K562 (cell line): Measurements from ENCODE around the gene BHLHE23. TPM values are rescaled to one million over a fixed set of nuclear protein-coding genes. Genes with fewer than 3 reads are reported as not detected.

ENCODE experiments used
- ATAC-seq: fragments of 200-7000 bp; cut with Tn5 transposase; 3 replicates; pipeline ENCODE4 v1.9.1; 2020; ENCODE audit warnings: moderate library complexity
- BruUV-seq: library from RNA; stranded (reverse); fragments of 400-500 nt; replicated peaks from 2 replicates; lab custom pipeline; 2021; lab: Mats Ljungman, UMichigan
- CTCF ChIA-PET: fragments of 300-600 bp; formaldehyde crosslinking; extraction: SDS; loops from one replicate; lab custom pipeline; 2021; ENCODE audit warnings: low intra/inter-chr PET ratio; lab: Yijun Ruan, JAX
- POLR2A ChIA-PET: fragments of 300-600, 350-650 bp; sonication (Branson Sonifier 250); formaldehyde crosslinking; extraction: SDS; loops from one replicate; lab custom pipeline; 2021; ENCODE audit warnings: antibody characterized with exemption, inconsistent platforms; lab: Yijun Ruan, JAX
- DNase-seq, 4 experiments: peaks; one replicate each; pipeline versions ENCODE4 v3.0.0 to v3.0.0-alpha.2; 2011 to 2018; ENCODE audit warnings: low spot score in 3 of 4, mixed read lengths in 3 of 4; ENCODE audit errors: extremely low read depth in 1 of 4
- FAIRE-seq: peaks from 2 replicates; lab custom pipeline; 2011; peaks lifted over from hg19 to GRCh38; lab: Jason Lieb, UNC
- H2AFZ ChIP-seq: 2 replicates; pipeline ENCODE4 v1.6.0; 2011; ENCODE audit warnings: low read depth, low read length, control low read depth, inconsistent platforms
- H3K27ac ChIP-seq: fragments of 200-600 bp; 3 replicates; pipeline ENCODE4 v1.8.0; 2011; ENCODE audit warnings: low read depth, mild to moderate bottlenecking, control low read depth, inconsistent platforms, low read length, moderate library complexity, mixed read lengths; ENCODE audit errors: extremely low read depth
- H3K27me3 ChIP-seq, 2 experiments: fragments of 300-600 bp in 1 of 2; 2 replicates in 1 of 2; 3 replicates in 1 of 2; pipeline versions ENCODE4 v1.6.0 to v1.8.0; 2011; ENCODE audit warnings: inconsistent platforms in 2 of 2, low read length in 2 of 2, mild to moderate bottlenecking in 1 of 2, mixed read lengths in 1 of 2, moderate library complexity in 1 of 2; ENCODE audit not compliant: control insufficient read depth in 2 of 2, insufficient read depth in 2 of 2
- H3K36me3 ChIP-seq: fragments of 300-600 bp; 3 replicates; pipeline ENCODE4 v1.8.0; 2011; ENCODE audit warnings: mild to moderate bottlenecking, low read length, inconsistent platforms; ENCODE audit not compliant: control insufficient read depth, insufficient read depth
- H3K4me1 ChIP-seq, 2 experiments: fragments of 200-600 bp in 1 of 2; replicated peaks in 1 of 2; 2 replicates in 1 of 2; 3 replicates in 1 of 2; pipeline versions ENCODE4 v1.5.1 to v1.8.0; 2011; ENCODE audit warnings: inconsistent platforms in 2 of 2, low read length in 2 of 2, mild to moderate bottlenecking in 1 of 2, mixed read lengths in 1 of 2, moderate library complexity in 1 of 2; ENCODE audit not compliant: control insufficient read depth in 2 of 2, insufficient read depth in 2 of 2
- H3K4me2 ChIP-seq: 2 replicates; pipeline ENCODE4 v1.6.1; 2011; ENCODE audit warnings: low read length, control low read depth, inconsistent platforms, mixed read lengths; ENCODE audit not compliant: insufficient read depth
- H3K4me3 ChIP-seq: fragments of 200-600 bp; sonication (generic), shearing (Covaris generic); 2 replicates; pipeline ENCODE4 v1.5.1; 2016; ENCODE audit warnings: control low read depth, inconsistent platforms
- H3K79me2 ChIP-seq: fragments of 200-600 bp; 3 replicates; pipeline ENCODE4 v1.8.0; 2011; ENCODE audit warnings: low read length, inconsistent platforms; ENCODE audit not compliant: control insufficient read depth, insufficient read depth
- H3K9ac ChIP-seq, 2 experiments: 2 replicates each; pipeline versions ENCODE4 v1.6.0 to v1.6.1; 2011; ENCODE audit warnings: low read depth in 2 of 2, low read length in 2 of 2, control low read depth in 1 of 2, inconsistent platforms in 1 of 2, mild to moderate bottlenecking in 1 of 2, mixed read lengths in 1 of 2; ENCODE audit not compliant: insufficient read depth in 1 of 2
- H3K9me1 ChIP-seq: one replicate; pipeline ENCODE4 v1.6.0; 2011; ENCODE audit warnings: inconsistent platforms, mild to moderate bottlenecking, low read length, moderate library complexity; ENCODE audit not compliant: control insufficient read depth, insufficient read depth
- H3K9me3 ChIP-seq: replicated peaks from 2 replicates; pipeline ENCODE4 v1.5.1; 2011; ENCODE audit warnings: low read depth, low read length, inconsistent platforms; ENCODE audit not compliant: control insufficient read depth, insufficient read depth
- H4K20me1 ChIP-seq: replicated peaks from 2 replicates; pipeline ENCODE4 v1.6.1; 2011; ENCODE audit warnings: low read length, inconsistent platforms, mixed read lengths; ENCODE audit not compliant: control insufficient read depth, insufficient read depth
- CBFA2T2 ChIP-seq: fragments of 450-650 bp; conservative IDR thresholded peaks from 2 replicates; pipeline ENCODE4 v1.6.1; 2017; ENCODE audit warnings: mild to moderate bottlenecking
- HNRNPK ChIP-seq: fragments of 200-400 bp; formaldehyde crosslinking; IDR thresholded peaks from one replicate; pipeline ENCODE4 v1.6.1; 2018; ENCODE audit warnings: mild to moderate bottlenecking, low read depth, low read length; ENCODE audit not compliant: poor library complexity, severe bottlenecking
- ZKSCAN3 ChIP-seq: fragments of 250-450 bp; sonication (Bioruptor Pico); IDR thresholded peaks from 2 replicates; pipeline ENCODE4 v1.4.0; 2020
- WGBS: fragments of 100-300 bp; shearing (Covaris generic); methylation state at CpG from one replicate; pipeline ENCODE4 v1.1.6; 2016; ENCODE audit warnings: low coverage, mixed read lengths; ENCODE audit not compliant: insufficient coverage; ENCODE audit errors: missing lambda C conversion rate; 5-methylcytosine and 5-hydroxymethylcytosine counted together
- in situ Hi-C: fragments of 300-500 bp; cut with MboI; formaldehyde crosslinking; loops from 4 replicates; pipeline ENCODE4 v1.15.0; 2018; ENCODE audit warnings: inconsistent platforms, mixed read lengths
- intact Hi-C: fragments of 100-400 bp; cut with micrococcal nuclease; formaldehyde crosslinking; loops from 2 replicates; pipeline ENCODE4 v1.14.2; 2022
- polyA plus RNA-seq, 8 experiments: library from polyadenylated mRNA; depleted of rRNA in 4 of 8; stranded (reverse) in 5 of 8; unstranded in 3 of 8; fragments of >200 nt; fragmentation: Nextera tagmentation in 2 of 8; fragmentation: Illumina TruSeq in 1 of 8; extraction: Ambion mirVana in 2 of 8; extraction: Trizol in 1 of 8; gene quantifications; 2 replicates each; pipeline versions ENCODE4 v1.2.1 to v1.2.3, GENCODE V29; 2011 to 2014; ENCODE audit warnings: inconsistent platforms in 1 of 8, missing spikeins in 1 of 8
- total RNA-seq, 7 experiments: library from RNA; depleted of rRNA in 6 of 7; stranded (reverse); fragments of >200 nt in 6 of 7; fragmentation: Illumina TruSeq in 2 of 7; extraction: Trizol in 2 of 7; gene quantifications; 2 replicates each; pipeline versions ENCODE4 v1.2.1 to v1.2.3, GENCODE V29; 2011 to 2021; ENCODE audit warnings: low replicate concordance in 1 of 7
- TF ChIP-seq, protein P1 (sequence below): IDR thresholded peaks from 2 replicates; pipeline ENCODE4 v1.6.1; 2016; ENCODE audit warnings: missing genetic modification characterization, missing compliant biosample characterization
- TF ChIP-seq, protein P2 (sequence below): fragments of 450-650 bp; IDR thresholded peaks from 2 replicates; pipeline ENCODE4 v1.6.1; 2016; ENCODE audit warnings: mild to moderate bottlenecking, moderate library complexity

Gene BHLHE23
- total and polyA plus RNA-seq, 9 of the 15 experiments (the other 6 are each of a cell fraction or from before 2014, with no cell fraction given): not detected

DNA sequence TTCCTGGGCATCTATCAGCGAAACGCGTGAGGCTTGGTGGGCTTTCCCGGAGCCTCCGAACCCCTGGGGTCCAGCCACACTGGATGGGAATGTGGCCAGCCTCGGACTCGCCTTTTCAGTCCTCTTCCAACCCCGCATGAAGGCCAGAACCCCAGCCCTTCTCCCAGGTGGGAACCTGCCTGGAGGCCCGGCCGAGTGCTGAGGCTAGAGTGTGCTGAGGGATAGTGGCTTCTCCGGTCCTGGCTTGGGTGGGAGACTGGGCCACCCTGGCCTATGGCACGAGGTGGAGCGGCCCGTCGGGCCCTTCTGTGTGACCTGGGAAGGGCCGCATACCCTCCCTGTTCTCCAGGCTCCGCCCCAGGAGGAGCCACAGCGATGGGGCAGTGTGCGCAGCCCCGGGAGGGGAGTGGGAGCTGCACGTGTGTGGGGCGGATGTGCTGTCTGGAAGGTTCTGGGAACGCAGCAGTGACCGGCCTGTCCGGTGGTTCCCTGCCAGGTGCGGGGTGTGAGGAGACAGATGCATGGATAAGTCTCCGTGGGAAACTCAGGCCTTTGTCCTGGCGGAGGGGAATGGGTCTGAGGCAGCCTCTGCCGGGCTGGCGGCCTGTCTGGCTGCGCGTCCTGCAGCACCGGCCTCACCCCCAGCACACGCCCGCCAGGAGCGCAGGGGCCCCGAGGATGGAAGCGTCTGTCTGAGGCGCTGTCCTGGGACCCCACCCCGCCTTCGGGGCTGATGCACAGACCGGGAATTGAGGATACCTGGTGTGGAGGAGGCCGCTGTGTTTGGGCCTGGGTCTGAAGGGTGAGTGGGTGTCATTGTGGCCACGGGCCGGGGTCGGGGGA lies 1.1 kb upstream of the BHLHE23 start:
- intact Hi-C loops (loop anchor here (5.0 kb wide), 1 partner anchor 106 kb away; no protein-coding TSS in a partner anchor), in situ Hi-C loops (no loop called here)
- H3K27me3 ChIP-seq: peaks cover 27 to 57% of the 10 kb centered on the region in 2 experiments
- no peak overlapping the region for H3K9ac ChIP-seq
- peaks cover 5 to 37% of the 10 kb centered on the region in 2 experiments; a peak in 3 of 5 replicates for H3K4me1 ChIP-seq
- ATAC-seq (no peak), DNase-seq (no peak), FAIRE-seq (no peak)
- no peaks in the 10 kb centered on the region for H3K9me1 ChIP-seq
- H3K36me3 ChIP-seq: no peaks in the 10 kb centered on the region
- CTCF ChIA-PET: interaction anchor here (0.6 to 3.4 kb wide), 9 partner anchors 35 to 200 kb away, joined by 3 to 30 read pairs (median 5); no protein-coding TSS in a partner anchor
- H3K4me3 ChIP-seq: no peak overlapping the region
- H3K27ac ChIP-seq: no peak overlapping the region
- H2AFZ ChIP-seq: no peak overlapping the region
- no peaks in the 10 kb centered on the region; the same call in 1 of the 2 replicates for H4K20me1 ChIP-seq
- H3K9me3 ChIP-seq: no peaks in the 10 kb centered on the region
- no peak overlapping the region for H3K4me2 ChIP-seq
- no peaks in the 10 kb centered on the region for H3K79me2 ChIP-seq
- 14% methylated on average over 28 of the region's 46 CpGs for WGBS
- POLR2A ChIA-PET: interaction anchor here (1.0 kb wide), 1 partner anchor 133 kb away, joined by 4 read pairs; no protein-coding TSS in a partner anchor
- BruUV-seq: no TSS peak
- TF ChIP-seq, protein P1, sequence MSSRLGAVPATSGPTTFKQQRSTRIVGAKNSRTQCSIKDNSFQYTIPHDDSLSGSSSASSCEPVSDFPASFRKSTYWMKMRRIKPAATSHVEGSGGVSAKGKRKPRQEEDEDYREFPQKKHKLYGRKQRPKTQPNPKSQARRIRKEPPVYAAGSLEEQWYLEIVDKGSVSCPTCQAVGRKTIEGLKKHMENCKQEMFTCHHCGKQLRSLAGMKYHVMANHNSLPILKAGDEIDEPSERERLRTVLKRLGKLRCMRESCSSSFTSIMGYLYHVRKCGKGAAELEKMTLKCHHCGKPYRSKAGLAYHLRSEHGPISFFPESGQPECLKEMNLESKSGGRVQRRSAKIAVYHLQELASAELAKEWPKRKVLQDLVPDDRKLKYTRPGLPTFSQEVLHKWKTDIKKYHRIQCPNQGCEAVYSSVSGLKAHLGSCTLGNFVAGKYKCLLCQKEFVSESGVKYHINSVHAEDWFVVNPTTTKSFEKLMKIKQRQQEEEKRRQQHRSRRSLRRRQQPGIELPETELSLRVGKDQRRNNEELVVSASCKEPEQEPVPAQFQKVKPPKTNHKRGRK: no peak
- TF ChIP-seq ZKSCAN3 (CRISPR knock-in tag): no peak
- no peak for TF ChIP-seq CBFA2T2
- no peak for TF ChIP-seq HNRNPK
- TF ChIP-seq, protein P2, sequence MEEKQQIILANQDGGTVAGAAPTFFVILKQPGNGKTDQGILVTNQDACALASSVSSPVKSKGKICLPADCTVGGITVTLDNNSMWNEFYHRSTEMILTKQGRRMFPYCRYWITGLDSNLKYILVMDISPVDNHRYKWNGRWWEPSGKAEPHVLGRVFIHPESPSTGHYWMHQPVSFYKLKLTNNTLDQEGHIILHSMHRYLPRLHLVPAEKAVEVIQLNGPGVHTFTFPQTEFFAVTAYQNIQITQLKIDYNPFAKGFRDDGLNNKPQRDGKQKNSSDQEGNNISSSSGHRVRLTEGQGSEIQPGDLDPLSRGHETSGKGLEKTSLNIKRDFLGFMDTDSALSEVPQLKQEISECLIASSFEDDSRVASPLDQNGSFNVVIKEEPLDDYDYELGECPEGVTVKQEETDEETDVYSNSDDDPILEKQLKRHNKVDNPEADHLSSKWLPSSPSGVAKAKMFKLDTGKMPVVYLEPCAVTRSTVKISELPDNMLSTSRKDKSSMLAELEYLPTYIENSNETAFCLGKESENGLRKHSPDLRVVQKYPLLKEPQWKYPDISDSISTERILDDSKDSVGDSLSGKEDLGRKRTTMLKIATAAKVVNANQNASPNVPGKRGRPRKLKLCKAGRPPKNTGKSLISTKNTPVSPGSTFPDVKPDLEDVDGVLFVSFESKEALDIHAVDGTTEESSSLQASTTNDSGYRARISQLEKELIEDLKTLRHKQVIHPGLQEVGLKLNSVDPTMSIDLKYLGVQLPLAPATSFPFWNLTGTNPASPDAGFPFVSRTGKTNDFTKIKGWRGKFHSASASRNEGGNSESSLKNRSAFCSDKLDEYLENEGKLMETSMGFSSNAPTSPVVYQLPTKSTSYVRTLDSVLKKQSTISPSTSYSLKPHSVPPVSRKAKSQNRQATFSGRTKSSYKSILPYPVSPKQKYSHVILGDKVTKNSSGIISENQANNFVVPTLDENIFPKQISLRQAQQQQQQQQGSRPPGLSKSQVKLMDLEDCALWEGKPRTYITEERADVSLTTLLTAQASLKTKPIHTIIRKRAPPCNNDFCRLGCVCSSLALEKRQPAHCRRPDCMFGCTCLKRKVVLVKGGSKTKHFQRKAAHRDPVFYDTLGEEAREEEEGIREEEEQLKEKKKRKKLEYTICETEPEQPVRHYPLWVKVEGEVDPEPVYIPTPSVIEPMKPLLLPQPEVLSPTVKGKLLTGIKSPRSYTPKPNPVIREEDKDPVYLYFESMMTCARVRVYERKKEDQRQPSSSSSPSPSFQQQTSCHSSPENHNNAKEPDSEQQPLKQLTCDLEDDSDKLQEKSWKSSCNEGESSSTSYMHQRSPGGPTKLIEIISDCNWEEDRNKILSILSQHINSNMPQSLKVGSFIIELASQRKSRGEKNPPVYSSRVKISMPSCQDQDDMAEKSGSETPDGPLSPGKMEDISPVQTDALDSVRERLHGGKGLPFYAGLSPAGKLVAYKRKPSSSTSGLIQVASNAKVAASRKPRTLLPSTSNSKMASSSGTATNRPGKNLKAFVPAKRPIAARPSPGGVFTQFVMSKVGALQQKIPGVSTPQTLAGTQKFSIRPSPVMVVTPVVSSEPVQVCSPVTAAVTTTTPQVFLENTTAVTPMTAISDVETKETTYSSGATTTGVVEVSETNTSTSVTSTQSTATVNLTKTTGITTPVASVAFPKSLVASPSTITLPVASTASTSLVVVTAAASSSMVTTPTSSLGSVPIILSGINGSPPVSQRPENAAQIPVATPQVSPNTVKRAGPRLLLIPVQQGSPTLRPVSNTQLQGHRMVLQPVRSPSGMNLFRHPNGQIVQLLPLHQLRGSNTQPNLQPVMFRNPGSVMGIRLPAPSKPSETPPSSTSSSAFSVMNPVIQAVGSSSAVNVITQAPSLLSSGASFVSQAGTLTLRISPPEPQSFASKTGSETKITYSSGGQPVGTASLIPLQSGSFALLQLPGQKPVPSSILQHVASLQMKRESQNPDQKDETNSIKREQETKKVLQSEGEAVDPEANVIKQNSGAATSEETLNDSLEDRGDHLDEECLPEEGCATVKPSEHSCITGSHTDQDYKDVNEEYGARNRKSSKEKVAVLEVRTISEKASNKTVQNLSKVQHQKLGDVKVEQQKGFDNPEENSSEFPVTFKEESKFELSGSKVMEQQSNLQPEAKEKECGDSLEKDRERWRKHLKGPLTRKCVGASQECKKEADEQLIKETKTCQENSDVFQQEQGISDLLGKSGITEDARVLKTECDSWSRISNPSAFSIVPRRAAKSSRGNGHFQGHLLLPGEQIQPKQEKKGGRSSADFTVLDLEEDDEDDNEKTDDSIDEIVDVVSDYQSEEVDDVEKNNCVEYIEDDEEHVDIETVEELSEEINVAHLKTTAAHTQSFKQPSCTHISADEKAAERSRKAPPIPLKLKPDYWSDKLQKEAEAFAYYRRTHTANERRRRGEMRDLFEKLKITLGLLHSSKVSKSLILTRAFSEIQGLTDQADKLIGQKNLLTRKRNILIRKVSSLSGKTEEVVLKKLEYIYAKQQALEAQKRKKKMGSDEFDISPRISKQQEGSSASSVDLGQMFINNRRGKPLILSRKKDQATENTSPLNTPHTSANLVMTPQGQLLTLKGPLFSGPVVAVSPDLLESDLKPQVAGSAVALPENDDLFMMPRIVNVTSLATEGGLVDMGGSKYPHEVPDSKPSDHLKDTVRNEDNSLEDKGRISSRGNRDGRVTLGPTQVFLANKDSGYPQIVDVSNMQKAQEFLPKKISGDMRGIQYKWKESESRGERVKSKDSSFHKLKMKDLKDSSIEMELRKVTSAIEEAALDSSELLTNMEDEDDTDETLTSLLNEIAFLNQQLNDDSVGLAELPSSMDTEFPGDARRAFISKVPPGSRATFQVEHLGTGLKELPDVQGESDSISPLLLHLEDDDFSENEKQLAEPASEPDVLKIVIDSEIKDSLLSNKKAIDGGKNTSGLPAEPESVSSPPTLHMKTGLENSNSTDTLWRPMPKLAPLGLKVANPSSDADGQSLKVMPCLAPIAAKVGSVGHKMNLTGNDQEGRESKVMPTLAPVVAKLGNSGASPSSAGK: no peak
